Measurements from ENCODE around the gene BICD1. TPM values are rescaled to one million over a fixed set of nuclear protein-coding genes. Genes with fewer than 3 reads are reported as not detected.
A peak's percentile ranks its signal among the peaks of the same experiment; 100 is the strongest.

Gene BICD1
- polyA plus RNA-seq, 1 of the 3 experiments (the other 2 are of a cell fraction): 12.1 TPM

DNA sequence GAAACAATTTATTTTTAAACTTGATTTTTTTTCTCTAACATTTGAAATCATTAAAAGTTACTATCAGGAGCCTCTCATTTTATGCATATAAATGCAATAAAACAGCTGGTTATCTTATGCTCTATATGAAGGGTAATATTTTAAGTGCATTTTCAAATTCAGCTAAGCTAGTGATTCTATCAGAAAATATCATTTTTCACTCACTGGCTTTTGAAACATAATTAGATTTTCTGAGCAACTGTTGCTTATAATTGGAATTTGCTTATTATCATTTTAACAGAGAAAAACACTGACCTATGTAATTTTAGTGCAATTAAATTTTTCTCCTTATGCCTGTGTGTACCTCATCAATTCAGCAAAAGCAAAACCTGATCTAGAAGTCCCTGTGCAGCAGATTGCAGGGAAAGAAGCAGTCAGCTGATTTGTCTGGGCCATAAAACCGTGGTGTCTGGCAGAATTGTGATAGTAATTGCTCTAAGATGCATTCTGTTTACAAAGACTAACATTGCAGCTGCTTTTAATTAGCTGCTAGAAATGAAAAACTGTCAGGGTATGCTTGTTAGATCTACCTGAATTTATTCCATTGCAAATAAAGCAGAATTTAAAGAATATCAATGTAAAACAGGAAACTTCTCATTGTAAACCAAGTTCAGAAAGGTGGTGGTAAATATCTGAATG, 75.0 kb downstream of the BICD1 start:
- peak; percentile 58 for DNase-seq
- WGBS (ENCODE audit: low lambda C conversion rate): 50% methylated on average over 1 of the region's 1 CpG
- H2AFZ ChIP-seq (ENCODE audit: low read depth): no peak overlapping the region
- peak overlapping the region; percentile 2 to 87; a peak in 2 of 4 replicates for H3K27ac ChIP-seq (ENCODE audit: low read depth in 2 of 2, low read length in 1 of 2)
- H3K9me2 ChIP-seq: no peaks in the 10 kb centered on the region
- CTCF ChIA-PET: interaction anchor here (0.7 to 1.3 kb wide), 6 partner anchors 12 to 202 kb away, joined by 3 to 4 read pairs (median 4); partner anchors contain the start of gene BICD1
- H3K79me2 ChIP-seq (ENCODE audit: insufficient read depth): peaks cover 5% of the 10 kb centered on the region; the same call in 1 of the 2 replicates
- no peak overlapping the region for H3K4me3 ChIP-seq (ENCODE audit: low read depth in 2 of 2, low read length in 1 of 2)
- no peaks in the 10 kb centered on the region for H3K9me3 ChIP-seq
- no peaks in the 10 kb centered on the region for H3K27me3 ChIP-seq (ENCODE audit: insufficient read depth)
- no peaks in the 10 kb centered on the region; the same call in 1 of the 2 replicates for H4K20me1 ChIP-seq (ENCODE audit: insufficient read depth)
- 0 out of 2 replicates have a peak overlapping the region, but pooled peaks have one; percentile 8 for H3K4me2 ChIP-seq
- no peak overlapping the region for H3K9ac ChIP-seq
- TF ChIP-seq EP300 (IDR thresholded peaks at IDR 0.05; ENCODE audit: borderline replicate concordance in 1 of 2, low read depth in 1 of 2, low read length in 1 of 2) (peak in 1 of 2 experiments; percentile 68; a peak in 2 of 4 replicates), FOXJ3 (CRISPR knock-in tag; IDR thresholded peaks at IDR 0.05) (peak; percentile 66; the same call in 1 of the 2 replicates), GATA2 (CRISPR knock-in tag; IDR thresholded peaks at IDR 0.05) (peak; percentile 81), RFX5 (IDR thresholded peaks at IDR 0.05; ENCODE audit: low read length) (0 out of 2 replicates have a peak, but pooled peaks have one; percentile 8), RAD21 (IDR thresholded peaks at IDR 0.05; ENCODE audit: low read length) (peak; percentile 34; the same call in 1 of the 2 replicates), ELF1 (IDR thresholded peaks at IDR 0.05) (no peak), TEAD4 (IDR thresholded peaks at IDR 0.05; ENCODE audit: borderline replicate concordance, insufficient read depth) (0 out of 2 replicates have a peak, but pooled peaks have one; percentile 13), MXI1 (IDR thresholded peaks at IDR 0.05; ENCODE audit: low read depth, low read length) (peak; percentile 35; the same call in 1 of the 2 replicates), FOSL2 (IDR thresholded peaks at IDR 0.05; ENCODE audit: borderline replicate concordance, low read depth) (no peak), RCOR1 (IDR thresholded peaks at IDR 0.05; ENCODE audit: low read length) (peak; percentile 46; the same call in 1 of the 2 replicates), TAF1 (IDR thresholded peaks at IDR 0.05; ENCODE audit: borderline replicate concordance, low read depth, low read length) (no peak), SIN3A (IDR thresholded peaks at IDR 0.05; ENCODE audit: borderline replicate concordance, low read depth, low read length) (no peak), CHD2 (IDR thresholded peaks at IDR 0.05; ENCODE audit: low read length, partially characterized antibody) (peak; percentile 74), GABPA (IDR thresholded peaks at IDR 0.05; ENCODE audit: low read depth) (no peak)
- TF ChIP-seq, protein P1, sequence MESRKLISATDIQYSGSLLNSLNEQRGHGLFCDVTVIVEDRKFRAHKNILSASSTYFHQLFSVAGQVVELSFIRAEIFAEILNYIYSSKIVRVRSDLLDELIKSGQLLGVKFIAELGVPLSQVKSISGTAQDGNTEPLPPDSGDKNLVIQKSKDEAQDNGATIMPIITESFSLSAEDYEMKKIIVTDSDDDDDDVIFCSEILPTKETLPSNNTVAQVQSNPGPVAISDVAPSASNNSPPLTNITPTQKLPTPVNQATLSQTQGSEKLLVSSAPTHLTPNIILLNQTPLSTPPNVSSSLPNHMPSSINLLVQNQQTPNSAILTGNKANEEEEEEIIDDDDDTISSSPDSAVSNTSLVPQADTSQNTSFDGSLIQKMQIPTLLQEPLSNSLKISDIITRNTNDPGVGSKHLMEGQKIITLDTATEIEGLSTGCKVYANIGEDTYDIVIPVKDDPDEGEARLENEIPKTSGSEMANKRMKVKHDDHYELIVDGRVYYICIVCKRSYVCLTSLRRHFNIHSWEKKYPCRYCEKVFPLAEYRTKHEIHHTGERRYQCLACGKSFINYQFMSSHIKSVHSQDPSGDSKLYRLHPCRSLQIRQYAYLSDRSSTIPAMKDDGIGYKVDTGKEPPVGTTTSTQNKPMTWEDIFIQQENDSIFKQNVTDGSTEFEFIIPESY (IDR thresholded peaks at IDR 0.05; ENCODE audit: borderline replicate concordance, low read depth): no peak
- TF ChIP-seq, protein P2, sequence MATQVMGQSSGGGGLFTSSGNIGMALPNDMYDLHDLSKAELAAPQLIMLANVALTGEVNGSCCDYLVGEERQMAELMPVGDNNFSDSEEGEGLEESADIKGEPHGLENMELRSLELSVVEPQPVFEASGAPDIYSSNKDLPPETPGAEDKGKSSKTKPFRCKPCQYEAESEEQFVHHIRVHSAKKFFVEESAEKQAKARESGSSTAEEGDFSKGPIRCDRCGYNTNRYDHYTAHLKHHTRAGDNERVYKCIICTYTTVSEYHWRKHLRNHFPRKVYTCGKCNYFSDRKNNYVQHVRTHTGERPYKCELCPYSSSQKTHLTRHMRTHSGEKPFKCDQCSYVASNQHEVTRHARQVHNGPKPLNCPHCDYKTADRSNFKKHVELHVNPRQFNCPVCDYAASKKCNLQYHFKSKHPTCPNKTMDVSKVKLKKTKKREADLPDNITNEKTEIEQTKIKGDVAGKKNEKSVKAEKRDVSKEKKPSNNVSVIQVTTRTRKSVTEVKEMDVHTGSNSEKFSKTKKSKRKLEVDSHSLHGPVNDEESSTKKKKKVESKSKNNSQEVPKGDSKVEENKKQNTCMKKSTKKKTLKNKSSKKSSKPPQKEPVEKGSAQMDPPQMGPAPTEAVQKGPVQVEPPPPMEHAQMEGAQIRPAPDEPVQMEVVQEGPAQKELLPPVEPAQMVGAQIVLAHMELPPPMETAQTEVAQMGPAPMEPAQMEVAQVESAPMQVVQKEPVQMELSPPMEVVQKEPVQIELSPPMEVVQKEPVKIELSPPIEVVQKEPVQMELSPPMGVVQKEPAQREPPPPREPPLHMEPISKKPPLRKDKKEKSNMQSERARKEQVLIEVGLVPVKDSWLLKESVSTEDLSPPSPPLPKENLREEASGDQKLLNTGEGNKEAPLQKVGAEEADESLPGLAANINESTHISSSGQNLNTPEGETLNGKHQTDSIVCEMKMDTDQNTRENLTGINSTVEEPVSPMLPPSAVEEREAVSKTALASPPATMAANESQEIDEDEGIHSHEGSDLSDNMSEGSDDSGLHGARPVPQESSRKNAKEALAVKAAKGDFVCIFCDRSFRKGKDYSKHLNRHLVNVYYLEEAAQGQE (IDR thresholded peaks at IDR 0.05; ENCODE audit: low read depth, low read length): no peak
- no peaks in the 10 kb centered on the region for H3K36me3 ChIP-seq (replicated peaks in 1 of 2; ENCODE audit: control insufficient read depth in 1 of 2, insufficient read depth in 2 of 2, low read length in 1 of 2)
- peaks cover 6 to 33% of the 10 kb centered on the region in 2 experiments; a peak in 3 of 4 replicates for H3K4me1 ChIP-seq (ENCODE audit: control insufficient read depth in 1 of 2, insufficient read depth in 2 of 2, low read depth in 1 of 2, low read length in 1 of 2)
- no peaks in the 10 kb centered on the region for H3F3A ChIP-seq (replicated peaks; ENCODE audit: insufficient read depth)
- POLR2A ChIA-PET: interaction anchor here (0.6 to 1.2 kb wide), 2 partner anchors 66 to 74 kb away, joined by 3 to 4 read pairs; no protein-coding TSS in a partner anchor
